Lung (tissue), 12 donors: ENCODE data around the gene GJD3. TPM values are rescaled to one million over a fixed set of nuclear protein-coding genes. Genes with fewer than 3 reads are reported as not detected.
A peak's percentile ranks its signal among the peaks of the same experiment; 100 is the strongest.

Experiments used
- ATAC-seq: fragments of 200-7000 bp; cut with Tn5 transposase; one replicate; pipeline ENCODE4 v1.9.1; 2020; ENCODE audit warnings: moderate number of reproducible peaks; ENCODE audit not compliant: insufficient read depth, low FRiP score
- DNase-seq, 3 donors: peaks; one replicate each; pipeline ENCODE4 v3.0.0-alpha.2; 2013 to 2017
- H3K27ac ChIP-seq, 2 donors: one replicate each; pipeline ENCODE4 v1.5.1; 2013; ENCODE audit warnings: mild to moderate bottlenecking in 2 of 2, moderate library complexity in 2 of 2, control low read depth in 1 of 2, inconsistent platforms in 1 of 2, low read depth in 1 of 2, low read length in 1 of 2
- H3K27me3 ChIP-seq, 3 donors: one replicate each; pipeline ENCODE4 v1.5.1; 2013; ENCODE audit warnings: low read length in 2 of 3; ENCODE audit not compliant: control insufficient read depth in 3 of 3, insufficient read depth in 3 of 3
- H3K36me3 ChIP-seq, 4 donors: one replicate each; pipeline ENCODE4 v1.5.1; 2013; ENCODE audit warnings: low read length in 4 of 4, mild to moderate bottlenecking in 1 of 4, moderate library complexity in 1 of 4; ENCODE audit not compliant: control insufficient read depth in 4 of 4, insufficient read depth in 4 of 4
- H3K4me1 ChIP-seq, 5 donors: one replicate each; pipeline ENCODE4 v1.5.1; 2013; ENCODE audit warnings: low read length in 5 of 5, mild to moderate bottlenecking in 2 of 5, moderate library complexity in 1 of 5; ENCODE audit not compliant: control insufficient read depth in 5 of 5, insufficient read depth in 5 of 5
- H3K4me3 ChIP-seq: one replicate; pipeline ENCODE4 v1.5.1; 2013; ENCODE audit warnings: mild to moderate bottlenecking, control low read depth, moderate library complexity
- H3K9ac ChIP-seq, 2 donors: one replicate each; pipeline ENCODE4 v1.5.1; 2013; ENCODE audit warnings: low read length in 2 of 2, control low read depth in 1 of 2; ENCODE audit not compliant: insufficient read depth in 1 of 2
- H3K9me3 ChIP-seq, 4 donors: one replicate each; pipeline ENCODE4 v1.5.1; 2013; ENCODE audit warnings: low read length in 3 of 4, mild to moderate bottlenecking in 1 of 4, moderate library complexity in 1 of 4; ENCODE audit not compliant: control insufficient read depth in 4 of 4, insufficient read depth in 3 of 4
- CTCF ChIP-seq: IDR thresholded peaks from 2 replicates; pipeline ENCODE4 v1.5.1; 2012; ENCODE audit warnings: mild to moderate bottlenecking; ENCODE audit errors: control extremely low read depth, extremely low read depth
- WGBS, 2 donors: extraction: QIAGEN DNeasy Blood & Tissue Kit; methylation state at CpG; one replicate each; pipeline ENCODE4 v1.1.7; 2013; 5-methylcytosine and 5-hydroxymethylcytosine counted together
- polyA plus RNA-seq, 2 donors: library from polyadenylated mRNA; stranded (reverse); fragments of 200-250 nt; gene quantifications; one replicate each; pipeline ENCODE4 v1.2.1, GENCODE V29; 2013
- total RNA-seq, 2 donors: library from RNA; depleted of rRNA in 1 of 2; stranded (reverse); fragments of >200 nt in 1 of 2; gene quantifications; one replicate each; pipeline ENCODE4 v1.2.1, GENCODE V29; 2014 to 2021
- donor health status: control.
- donor health status: control.
- donor health status: Bipolar disorder and iron deficiency.
- donor health status: healthy.
- donor health status: DM: yes; HTN: yes; CAD: no.

GJD3 gene
- total and polyA plus RNA-seq, 4 donors, result 0.53 to 3.6 (median 1.4) TPM; not detected in 1

GRCh38 chr17:40320756-40321523 is 43.6 kb downstream of the GJD3 start:
- peaks cover 42 to 84% (median 61%) of the 10 kb centered on the region in 5 donors for H3K4me1 ChIP-seq
- H3K4me3 ChIP-seq, result peak overlapping the region; percentile 4
- TF ChIP-seq CTCF, result no peak
- peak overlapping the region; percentile 87 to 98 for H3K27ac ChIP-seq
- no peaks in the 10 kb centered on the region for H3K9me3 ChIP-seq
- H3K9ac ChIP-seq, result peak overlapping the region; percentile 23 to 57
- WGBS, 2 donors, result 22 to 54% methylated on average over 19 of the region's 19 CpGs
- H3K36me3 ChIP-seq, result peaks cover 0 to 3% (median 0%) of the 10 kb centered on the region in 4 donors
- DNase-seq (peak; percentile 85 to 91 (median 86)), ATAC-seq (no peak)
- no peaks in the 10 kb centered on the region for H3K27me3 ChIP-seq

- Histone ChIP-seq H3K4me3 (peak overlapping the region; percentile 14), H3K27ac (peak overlapping the region; percentile 87 to 98), H3K9me3 (no peaks in the 10 kb centered on the region), H3K36me3 (peaks cover 0 to 3% (median 0%) of the 10 kb centered on the region in 4 donors), H3K27me3 (no peaks in the 10 kb centered on the region), H3K4me1 (peaks cover 43 to 82% (median 63%) of the 10 kb centered on the region in 5 donors), H3K9ac (peak overlapping the region; percentile 57 to 60)
- WGBS, 2 donors, result 27 to 45% methylated on average over 11 of the region's 11 CpGs
- no peak for TF ChIP-seq CTCF
- DNase-seq, result peak in 1 of 3 donors; percentile 13
- ATAC-seq, result no peak
These were observed 44.6 kb downstream of the GJD3 start for GRCh38 chr17:40319651-40320540.

GRCh38 chr17:40318830-40319391 is 45.6 kb downstream of the GJD3 start:
- Histone ChIP-seq H3K4me1 (peaks cover 34 to 81% (median 61%) of the 10 kb centered on the region in 5 donors), H3K4me3 (peak overlapping the region; percentile 86), H3K27ac (peak overlapping the region; percentile 18 to 93), H3K27me3 (no peaks in the 10 kb centered on the region), H3K9me3 (no peaks in the 10 kb centered on the region), H3K9ac (peak overlapping the region in 1 of 2 donors; percentile 82), H3K36me3 (peaks cover 0 to 3% (median 0%) of the 10 kb centered on the region in 4 donors)
- no peak for ATAC-seq
- WGBS, 2 donors, result 4 to 11% methylated on average over 13 of the region's 13 CpGs
- TF ChIP-seq CTCF, result no peak
- DNase-seq, result peak; percentile 44 to 56 (median 53)
